ENCODE data around the gene CRYZL1.

DNA sequence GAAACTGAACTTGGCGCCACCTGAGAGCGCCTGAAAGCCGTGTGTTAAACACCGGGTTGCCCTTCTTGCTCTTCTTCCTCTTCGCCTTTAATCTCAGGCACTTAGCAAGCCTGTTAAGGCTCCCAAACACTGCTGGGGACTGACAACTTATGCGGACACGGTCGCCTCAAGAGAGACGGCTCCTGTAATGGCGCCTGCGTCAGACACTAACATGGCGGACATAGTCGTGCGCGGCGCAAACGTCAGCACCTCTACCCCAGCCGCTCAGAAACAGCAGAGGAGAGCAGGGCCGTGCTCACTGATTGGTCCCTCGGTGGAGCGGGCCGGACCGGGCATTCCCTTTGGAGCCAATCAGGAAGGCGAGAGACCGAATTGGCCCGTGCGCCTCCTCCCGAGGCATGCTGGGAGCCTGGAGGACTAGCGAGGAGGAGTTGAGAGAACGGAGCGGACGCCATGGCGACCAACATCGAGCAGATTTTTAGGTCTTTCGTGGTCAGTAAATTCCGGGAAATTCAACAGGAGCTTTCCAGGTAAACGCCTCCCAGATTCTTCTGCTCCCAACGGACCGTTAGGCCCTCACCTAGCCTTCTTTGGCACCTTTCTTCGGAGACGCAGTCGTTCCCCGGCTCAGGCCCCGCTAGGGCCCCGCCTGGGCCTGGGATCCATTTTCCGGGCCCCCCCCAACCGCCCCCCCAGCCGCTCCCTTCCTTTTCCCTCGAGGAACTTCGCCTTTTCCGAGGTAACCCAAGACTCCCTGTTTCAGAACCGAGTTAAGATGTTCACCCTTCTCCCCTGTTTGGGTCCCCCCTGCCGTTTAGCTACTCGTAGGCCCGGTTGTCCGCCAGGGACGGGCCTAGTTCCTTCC lies 98.7 kb downstream of the CRYZL1 start, which contains the start of gene SON:
- TF ChIP-seq, protein P1, sequence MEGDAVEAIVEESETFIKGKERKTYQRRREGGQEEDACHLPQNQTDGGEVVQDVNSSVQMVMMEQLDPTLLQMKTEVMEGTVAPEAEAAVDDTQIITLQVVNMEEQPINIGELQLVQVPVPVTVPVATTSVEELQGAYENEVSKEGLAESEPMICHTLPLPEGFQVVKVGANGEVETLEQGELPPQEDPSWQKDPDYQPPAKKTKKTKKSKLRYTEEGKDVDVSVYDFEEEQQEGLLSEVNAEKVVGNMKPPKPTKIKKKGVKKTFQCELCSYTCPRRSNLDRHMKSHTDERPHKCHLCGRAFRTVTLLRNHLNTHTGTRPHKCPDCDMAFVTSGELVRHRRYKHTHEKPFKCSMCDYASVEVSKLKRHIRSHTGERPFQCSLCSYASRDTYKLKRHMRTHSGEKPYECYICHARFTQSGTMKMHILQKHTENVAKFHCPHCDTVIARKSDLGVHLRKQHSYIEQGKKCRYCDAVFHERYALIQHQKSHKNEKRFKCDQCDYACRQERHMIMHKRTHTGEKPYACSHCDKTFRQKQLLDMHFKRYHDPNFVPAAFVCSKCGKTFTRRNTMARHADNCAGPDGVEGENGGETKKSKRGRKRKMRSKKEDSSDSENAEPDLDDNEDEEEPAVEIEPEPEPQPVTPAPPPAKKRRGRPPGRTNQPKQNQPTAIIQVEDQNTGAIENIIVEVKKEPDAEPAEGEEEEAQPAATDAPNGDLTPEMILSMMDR (conservative IDR thresholded peaks at IDR 0.05; ENCODE audit: low read depth, low read length): no peak
- no peak for TF ChIP-seq EZH2 (IDR thresholded peaks at IDR 0.05; ENCODE audit: borderline replicate concordance, low read depth, low read length, poor library complexity, severe bottlenecking)
